Activated CD8-positive, alpha-beta T cell treated with anti-CD3 and anti-CD28 coated beads for 36 hours (primary cell): ENCODE data around the gene PPM1B. TPM values are rescaled to one million over a fixed set of nuclear protein-coding genes. Genes with fewer than 3 reads are reported as not detected.

ENCODE experiments used
- ATAC-seq: fragments of 200-7000 bp; cut with Tn5 transposase; one replicate; pipeline ENCODE4 v1.10.0; 2021; ENCODE audit warnings: mild to moderate bottlenecking, moderate library complexity
- CTCF ChIA-PET: fragments of 350-600 bp; sonication (Branson Sonifier 250); formaldehyde crosslinking; loops from one replicate; lab custom pipeline; 2021; ENCODE audit warnings: antibody characterized with exemption; lab: Charles Lee
- POLR2A ChIA-PET: fragments of 350-600 bp; sonication (Branson Sonifier 250); formaldehyde crosslinking; loops from one replicate; lab custom pipeline; 2021; ENCODE audit warnings: antibody characterized with exemption; lab: Charles Lee
- DNase-seq: peaks from one replicate; pipeline ENCODE4 v3.0.0-alpha.2; 2020
- H3K27ac Mint-ChIP-seq: one replicate; pipeline ENCODE4 v1.8.0; 2021; ENCODE audit warnings: mild to moderate bottlenecking, mixed read lengths
- H3K27me3 Mint-ChIP-seq: one replicate; pipeline ENCODE4 v1.8.0; 2021; ENCODE audit warnings: mixed read lengths
- H3K36me3 Mint-ChIP-seq: one replicate; pipeline ENCODE4 v1.8.0; 2021; ENCODE audit warnings: low read depth, mixed read lengths
- H3K4me1 Mint-ChIP-seq: one replicate; pipeline ENCODE4 v1.8.0; 2021; ENCODE audit warnings: low read depth, mixed read lengths
- H3K4me3 Mint-ChIP-seq: one replicate; pipeline ENCODE4 v1.8.0; 2021; ENCODE audit warnings: mild to moderate bottlenecking, moderate library complexity, mixed read lengths
- H3K9me3 Mint-ChIP-seq: one replicate; pipeline ENCODE4 v1.8.0; 2021; ENCODE audit warnings: mixed read lengths
- CTCF ChIP-seq: fragments of 200-600 bp; IDR thresholded peaks from one replicate; pipeline ENCODE4 v1.8.0; 2022; ENCODE audit warnings: antibody characterized with exemption, mild to moderate bottlenecking
- intact Hi-C: fragments of 100-400 bp; cut with micrococcal nuclease; formaldehyde crosslinking; loops from one replicate; pipeline ENCODE4 v1.10.0; 2022
- total RNA-seq, 2 experiments: library from RNA; stranded (reverse); gene quantifications; one replicate each; pipeline ENCODE4 v1.2.3, GENCODE V29; 2021

PPM1B gene
- total RNA-seq, 2 experiments from 2014 or later = 37.1 to 40.7 TPM

GRCh38 chr2:44152865-44153669 is 15.6 kb upstream of the PPM1B start:
- Mint-ChIP-seq H3K36me3 (no peaks in the 10 kb centered on the region), H3K27me3 (peaks cover 3% of the 10 kb centered on the region), H3K4me1 (no peaks in the 10 kb centered on the region), H3K4me3 (no peak overlapping the region), H3K27ac (no peak overlapping the region), H3K9me3 (no peaks in the 10 kb centered on the region)
- ChIA-PET POLR2A (no interaction called here), CTCF (no interaction called here)
- intact Hi-C loops = no loop called here
- no peak for TF ChIP-seq CTCF
- ATAC-seq (no peak), DNase-seq (no peak)

- Mint-ChIP-seq H3K36me3 (no peaks in the 10 kb centered on the region), H3K27me3 (no peaks in the 10 kb centered on the region), H3K9me3 (no peaks in the 10 kb centered on the region), H3K4me1 (no peaks in the 10 kb centered on the region), H3K4me3 (no peak overlapping the region), H3K27ac (no peak overlapping the region)
- intact Hi-C loops = no loop called here
- ATAC-seq (no peak), DNase-seq (no peak)
- no peak for TF ChIP-seq CTCF
- ChIA-PET POLR2A (no interaction called here), CTCF (no interaction called here)
Measured at GRCh38 chr2:44155666-44156446, 12.8 kb upstream of the PPM1B start.

GRCh38 chr2:44163777-44164176 is 4.9 kb upstream of the PPM1B start:
- ChIA-PET CTCF (no interaction called here), POLR2A (no interaction called here)
- intact Hi-C loops = no loop called here
- Mint-ChIP-seq H3K27me3 (no peaks in the 10 kb centered on the region), H3K36me3 (peaks cover 2% of the 10 kb centered on the region), H3K4me3 (no peak overlapping the region), H3K27ac (no peak overlapping the region), H3K9me3 (peaks cover 4% of the 10 kb centered on the region), H3K4me1 (peaks cover 7% of the 10 kb centered on the region)
- DNase-seq (no peak), ATAC-seq (no peak)
- TF ChIP-seq CTCF = no peak

DNA sequence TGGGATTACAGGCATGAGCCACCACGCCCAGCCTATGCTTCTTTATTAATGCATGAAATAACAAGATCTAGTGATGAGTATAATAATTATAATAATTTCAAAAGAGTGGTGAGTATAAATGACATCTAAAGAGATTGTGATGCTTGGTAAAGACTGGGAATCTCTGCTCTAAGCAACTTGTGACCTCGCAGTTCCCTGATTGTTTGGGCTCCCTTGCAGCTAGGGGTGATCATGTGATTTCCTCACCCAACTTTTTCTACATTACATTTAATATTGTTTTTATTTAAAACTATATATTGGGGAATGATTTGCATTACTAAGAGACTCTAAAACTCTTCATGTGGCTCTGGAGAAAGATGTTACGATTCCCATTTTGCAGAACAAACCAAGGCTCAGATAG is 4.1 kb upstream of the PPM1B start:
- CTCF ChIA-PET = no interaction called here
- POLR2A ChIA-PET = no interaction called here
- H3K27ac Mint-ChIP-seq = no peak overlapping the region
- DNase-seq (no peak), ATAC-seq (no peak)
- peaks cover 4% of the 10 kb centered on the region for H3K36me3 Mint-ChIP-seq
- no peak for TF ChIP-seq CTCF
- H3K27me3 Mint-ChIP-seq = no peaks in the 10 kb centered on the region
- peaks cover 7% of the 10 kb centered on the region for H3K4me1 Mint-ChIP-seq
- H3K9me3 Mint-ChIP-seq = peaks cover 4% of the 10 kb centered on the region
- intact Hi-C loops = loop anchor here (5.0 kb wide), 1 partner anchor 198 kb away; the partner anchor contains the start of genes CAMKMT and PREPL
- H3K4me3 Mint-ChIP-seq = no peak overlapping the region

- Mint-ChIP-seq H3K4me3 (no peak overlapping the region), H3K36me3 (peaks cover 8% of the 10 kb centered on the region), H3K27ac (no peak overlapping the region), H3K9me3 (peaks cover 4% of the 10 kb centered on the region), H3K27me3 (no peaks in the 10 kb centered on the region), H3K4me1 (peaks cover 13% of the 10 kb centered on the region)
- intact Hi-C loops = loop anchor here (5.0 kb wide), 1 partner anchor 196 kb away; the partner anchor contains the start of genes CAMKMT and PREPL
- CTCF ChIA-PET = interaction anchor here (1.2 kb wide), 1 partner anchor 115 kb away, joined by 3 read pairs; no protein-coding TSS in a partner anchor
- POLR2A ChIA-PET = no interaction called here
- no peak for DNase-seq
- ATAC-seq = no peak
- no peak for TF ChIP-seq CTCF
Measured at GRCh38 chr2:44166096-44166495, 2.6 kb upstream of the PPM1B start.
